GM12873 (cell line): ENCODE results near the gene EXOC3L1.

Experiments used
- CTCF ChIP-seq: IDR thresholded peaks from 2 replicates; pipeline ENCODE4 v1.5.1; 2012; ENCODE audit warnings: low read depth, mild to moderate bottlenecking, moderate library complexity, low read length, control low read depth; ENCODE audit not compliant: insufficient read depth; ENCODE audit errors: missing control alignments

EXOC3L1 gene

GRCh38 chr16:67158637-67159600 is 31.0 kb downstream of the EXOC3L1 start:
- TF ChIP-seq CTCF: no peak

- TF ChIP-seq CTCF: no peak
These were observed 31.9 kb downstream of the EXOC3L1 start for GRCh38 chr16:67157892-67158635.

- TF ChIP-seq CTCF: no peak
These were observed 32.7 kb downstream of the EXOC3L1 start for GRCh38 chr16:67157106-67157748.

GRCh38 chr16:67156143-67156844 is 33.6 kb downstream of the EXOC3L1 start:
- no peak for TF ChIP-seq CTCF

GRCh38 chr16:67155295-67156142 is 34.4 kb downstream of the EXOC3L1 start:
- TF ChIP-seq CTCF: peak; percentile 95

GRCh38 chr16:67154578-67155294 is 35.2 kb downstream of the EXOC3L1 start:
- no peak for TF ChIP-seq CTCF
